ENCODE measurements around the gene KIAA0232. TPM values are rescaled to one million over a fixed set of nuclear protein-coding genes. Genes with fewer than 3 reads are reported as not detected.

Gene KIAA0232
- total and polyA plus RNA-seq, 2 of the 8 experiments (the other 6 are each of a cell fraction or from before 2014, with no cell fraction given): 5.6 to 23.3 TPM

DNA sequence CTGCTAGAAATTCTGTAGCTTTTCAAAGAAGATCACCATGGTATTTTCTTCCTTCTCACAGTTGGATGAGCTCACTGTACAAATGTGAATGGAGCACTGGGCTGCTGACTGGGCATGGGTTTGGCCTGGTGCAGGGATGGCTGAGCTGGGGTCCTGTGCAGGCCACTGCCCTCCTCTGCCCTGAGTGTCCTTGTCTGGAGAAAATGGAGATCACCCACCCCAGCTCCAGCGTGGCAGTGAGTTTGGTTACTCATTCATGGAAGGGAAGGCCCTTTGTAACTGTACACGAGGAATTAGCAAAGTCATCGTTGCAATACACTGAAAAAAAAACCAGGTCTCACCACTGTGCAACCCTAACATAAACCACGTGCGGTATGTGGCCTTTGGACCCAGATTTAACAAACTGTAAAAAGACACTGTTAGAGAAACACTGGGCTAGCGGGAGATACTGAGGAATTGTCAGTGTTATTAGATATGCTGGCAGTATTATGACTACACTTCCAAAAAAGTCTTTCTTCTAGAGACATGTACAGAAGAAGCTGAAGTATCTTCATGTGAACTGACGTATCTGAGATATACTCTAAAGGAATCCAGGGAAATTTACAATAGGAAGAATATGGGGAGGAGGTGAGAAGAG lies 111.0 kb downstream of the KIAA0232 start (continued):
- TF ChIP-seq KDM4A (IDR thresholded peaks at IDR 0.05; ENCODE audit: low read depth, low read length, severe bottlenecking) (no peak), TAF1 (IDR thresholded peaks at IDR 0.05; ENCODE audit: low read depth, low read length) (no peak), TEAD4 (IDR thresholded peaks at IDR 0.05; ENCODE audit: low read depth, low read length) (no peak), BRCA1 (IDR thresholded peaks at IDR 0.05; ENCODE audit: low read depth, low read length) (no peak), SIRT6 (IDR thresholded peaks at IDR 0.05; ENCODE audit: low read length) (no peak), CHD2 (IDR thresholded peaks at IDR 0.05; ENCODE audit: low read length) (no peak), CEBPB (IDR thresholded peaks at IDR 0.05; ENCODE audit: low read depth, low read length) (no peak), BCL11A (IDR thresholded peaks at IDR 0.05; ENCODE audit: low read depth in 2 of 2, low read length in 2 of 2) (no peak), NRF1 (IDR thresholded peaks at IDR 0.05; ENCODE audit: low read depth, low read length) (no peak)
- TF ChIP-seq, protein P1, sequence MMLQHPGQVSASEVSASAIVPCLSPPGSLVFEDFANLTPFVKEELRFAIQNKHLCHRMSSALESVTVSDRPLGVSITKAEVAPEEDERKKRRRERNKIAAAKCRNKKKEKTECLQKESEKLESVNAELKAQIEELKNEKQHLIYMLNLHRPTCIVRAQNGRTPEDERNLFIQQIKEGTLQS (IDR thresholded peaks at IDR 0.05; ENCODE audit: insufficient read depth, low read depth, low read length): no peak

Measured in H1 (cell line).